PC-9 (cell line): ENCODE measurements around the gene SGO1.

ENCODE experiments used
- CTCF ChIP-seq: fragments of 200-600 bp; sonication (generic); conservative IDR thresholded peaks from 2 replicates; pipeline ENCODE4 v1.6.1; 2017; ENCODE audit warnings: mixed run types, antibody characterized with exemption, mild to moderate bottlenecking, moderate library complexity
- EZH2 ChIP-seq: fragments of 200-600 bp; sonication (generic); IDR thresholded peaks from 2 replicates; pipeline ENCODE4 v1.8.0; 2017; ENCODE audit warnings: antibody characterized with exemption, low read depth

- TF ChIP-seq CTCF (no peak), EZH2 (no peak)
These were observed 701 bp downstream of the SGO1 start for GRCh38 chr3:20185331-20185678.
